HepG2 (cell line): ENCODE results near the gene LHPP. TPM values are rescaled to one million over a fixed set of nuclear protein-coding genes. Genes with fewer than 3 reads are reported as not detected.
A peak's percentile ranks its signal among the peaks of the same experiment; 100 is the strongest.

ENCODE experiments used
- ELF1 ChIP-seq: sonication (generic); formaldehyde crosslinking; IDR thresholded peaks from 2 replicates; pipeline ENCODE4 v1.4.0; 2020; ENCODE audit warnings: missing genetic modification reagents
- KDM3A ChIP-seq: IDR thresholded peaks from 2 replicates; pipeline ENCODE4 v1.6.1; 2018; ENCODE audit warnings: low read depth, missing compliant biosample characterization
- NFYC ChIP-seq: IDR thresholded peaks from 2 replicates; pipeline ENCODE4 v1.6.1; 2016; ENCODE audit warnings: missing genetic modification reagents, missing compliant biosample characterization
- NKX3-1 ChIP-seq: sonication (generic); formaldehyde crosslinking; IDR thresholded peaks from 2 replicates; pipeline ENCODE4 v1.5.0; 2020; ENCODE audit warnings: missing genetic modification reagents
- NONO ChIP-seq, 2 experiments: fragments of 450-650 bp in 1 of 2; sonication (generic) in 1 of 2; formaldehyde crosslinking in 1 of 2; IDR thresholded peaks in 1 of 2; conservative IDR thresholded peaks in 1 of 2; 2 replicates each; pipeline versions ENCODE4 v1.6.1 to v1.8.0; 2017 to 2022; ENCODE audit warnings: mild to moderate bottlenecking in 1 of 2, missing genetic modification reagents in 1 of 2, moderate library complexity in 1 of 2
- POLR2AphosphoS5 ChIP-seq: IDR thresholded peaks from 2 replicates; pipeline ENCODE4 v1.6.1; 2012; ENCODE audit warnings: low read depth, low read length
- RFXANK ChIP-seq: IDR thresholded peaks from 2 replicates; pipeline ENCODE4 v1.6.1; 2016
- SIX4 ChIP-seq: sonication (generic); formaldehyde crosslinking; IDR thresholded peaks from 2 replicates; pipeline ENCODE4 v1.4.0; 2020; ENCODE audit warnings: missing genetic modification reagents
- TBL1XR1 ChIP-seq: fragments of 150-350 bp; IDR thresholded peaks from 2 replicates; pipeline ENCODE4 v1.6.1; 2014; ENCODE audit warnings: borderline replicate concordance, low read length; ENCODE audit not compliant: partially characterized antibody
- ZNF292 ChIP-seq: sonication (generic); formaldehyde crosslinking; IDR thresholded peaks from 2 replicates; pipeline ENCODE4 v1.8.1; 2022; ENCODE audit warnings: mild to moderate bottlenecking, low read depth, missing genetic modification reagents, borderline replicate concordance
- ZNF34 ChIP-seq: sonication (generic); formaldehyde crosslinking; IDR thresholded peaks from 2 replicates; pipeline ENCODE4 v1.4.0; 2020; ENCODE audit warnings: mild to moderate bottlenecking, missing genetic modification reagents, borderline replicate concordance
- ZNF350 ChIP-seq: sonication (generic); formaldehyde crosslinking; IDR thresholded peaks from 2 replicates; pipeline ENCODE4 v1.4.0; 2020; ENCODE audit warnings: mild to moderate bottlenecking, low read depth, missing genetic modification reagents, borderline replicate concordance
- polyA plus RNA-seq, 8 experiments: library from polyadenylated mRNA; depleted of rRNA in 3 of 8; stranded (reverse) in 7 of 8; unstranded in 1 of 8; fragments of >200 nt; fragmentation: Illumina TruSeq in 4 of 8; extraction: Trizol in 4 of 8; gene quantifications; 2 replicates each; pipeline versions ENCODE4 v1.2.1 to v1.2.3, GENCODE V29; 2011 to 2016; ENCODE audit warnings: low read depth in 4 of 8, missing spikeins in 1 of 8, mixed read lengths in 1 of 8; ENCODE audit not compliant: insufficient read depth in 1 of 8
- total RNA-seq, 5 experiments: library from RNA; depleted of rRNA; stranded (reverse); fragments of >200 nt; fragmentation: Illumina TruSeq; extraction: Trizol; gene quantifications; 2 replicates each; pipeline ENCODE4 v1.2.3, GENCODE V29; 2016; ENCODE audit warnings: low read depth in 1 of 5
- TF ChIP-seq, protein P1 (sequence below): sonication (generic); formaldehyde crosslinking; IDR thresholded peaks from 2 replicates; pipeline ENCODE4 v1.4.0; 2020; ENCODE audit warnings: missing genetic modification reagents, borderline replicate concordance
- TF ChIP-seq, protein P2 (sequence below): sonication (generic); formaldehyde crosslinking; IDR thresholded peaks from 2 replicates; pipeline ENCODE4 v1.4.0; 2020; ENCODE audit warnings: missing genetic modification reagents
- TF ChIP-seq, protein P3 (sequence below): sonication (generic); formaldehyde crosslinking; IDR thresholded peaks from 2 replicates; pipeline ENCODE4 v1.5.1; 2020; ENCODE audit warnings: missing genetic modification reagents, mild to moderate bottlenecking, borderline replicate concordance
- TF ChIP-seq, protein P4 (sequence below): sonication (generic); formaldehyde crosslinking; IDR thresholded peaks from 2 replicates; pipeline ENCODE4 v1.8.0; 2022; ENCODE audit warnings: mild to moderate bottlenecking, missing genetic modification reagents, moderate library complexity
- TF ChIP-seq, protein P5 (sequence below): sonication (generic); formaldehyde crosslinking; IDR thresholded peaks from 2 replicates; pipeline ENCODE4 v1.4.0; 2020; ENCODE audit warnings: missing genetic modification reagents
- TF ChIP-seq, protein P6 (sequence below): IDR thresholded peaks from 2 replicates; pipeline ENCODE4 v1.6.1; 2016; ENCODE audit warnings: mild to moderate bottlenecking, missing biosample characterization, missing genetic modification reagents

The LHPP gene
- total and polyA plus RNA-seq, 2 of the 13 experiments (the other 11 are each of a cell fraction or from before 2014, with no cell fraction given) = 5.2 to 13.1 TPM

DNA sequence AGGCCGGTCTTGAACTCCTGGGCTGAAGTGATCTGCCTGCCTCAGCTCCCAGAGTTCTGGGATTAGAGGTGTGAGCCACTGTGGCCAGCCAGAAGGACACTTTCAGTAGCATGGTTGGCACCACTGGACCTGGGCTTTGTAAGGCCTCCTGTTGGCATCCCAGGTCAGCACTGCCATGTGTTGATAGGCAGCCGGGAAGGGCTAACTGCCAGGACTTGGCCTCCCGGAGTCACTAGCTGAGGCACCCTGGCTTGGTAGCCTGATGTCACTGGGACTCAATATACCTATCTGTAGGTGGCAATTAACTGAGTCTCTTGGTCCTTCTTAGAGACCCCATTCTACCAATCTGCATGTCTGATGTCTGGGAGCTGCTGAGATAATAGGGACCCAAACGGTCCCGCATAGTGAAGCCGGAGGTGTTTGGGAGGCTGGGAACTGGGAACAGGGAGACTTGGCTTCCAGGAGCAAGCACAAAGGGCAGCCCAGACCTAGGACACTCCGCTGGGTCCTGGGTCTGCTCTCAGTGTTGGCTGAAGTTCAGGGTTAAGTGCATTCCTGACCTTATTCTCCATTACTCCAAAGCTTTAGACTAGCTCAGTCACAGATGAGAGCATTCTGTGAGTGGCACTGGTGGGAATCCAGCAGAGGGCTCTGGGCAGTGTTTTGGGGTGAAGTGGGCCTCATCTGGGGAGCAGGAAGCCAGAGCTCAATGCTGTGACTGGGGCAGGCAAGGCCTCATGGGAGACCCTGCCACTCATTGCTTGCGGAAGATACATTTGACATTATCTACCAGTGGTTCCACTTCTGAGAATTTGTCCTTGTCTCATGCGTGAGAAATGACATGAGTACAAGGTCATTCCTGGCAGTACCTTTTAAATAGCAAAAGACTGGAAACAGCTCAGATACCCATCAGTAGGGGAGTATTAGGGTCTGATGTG lies 2.7 kb downstream of the LHPP start (continued):
- TF ChIP-seq ZNF292 (CRISPR knock-in tag) (no peak), NFYC (CRISPR knock-in tag) (no peak), NONO (IDR thresholded peaks at IDR 0.05) (no peak), NONO (CRISPR knock-in tag; conservative IDR thresholded peaks at IDR 0.05) (no peak), ZNF350 (CRISPR knock-in tag) (no peak), ZNF34 (no peak), KDM3A (CRISPR knock-in tag) (no peak), ELF1 (no peak), POLR2AphosphoS5 (no peak), RFXANK (CRISPR knock-in tag) (no peak), TBL1XR1 (peak; percentile 71), NKX3-1 (no peak), SIX4 (no peak)
- TF ChIP-seq, protein P1, sequence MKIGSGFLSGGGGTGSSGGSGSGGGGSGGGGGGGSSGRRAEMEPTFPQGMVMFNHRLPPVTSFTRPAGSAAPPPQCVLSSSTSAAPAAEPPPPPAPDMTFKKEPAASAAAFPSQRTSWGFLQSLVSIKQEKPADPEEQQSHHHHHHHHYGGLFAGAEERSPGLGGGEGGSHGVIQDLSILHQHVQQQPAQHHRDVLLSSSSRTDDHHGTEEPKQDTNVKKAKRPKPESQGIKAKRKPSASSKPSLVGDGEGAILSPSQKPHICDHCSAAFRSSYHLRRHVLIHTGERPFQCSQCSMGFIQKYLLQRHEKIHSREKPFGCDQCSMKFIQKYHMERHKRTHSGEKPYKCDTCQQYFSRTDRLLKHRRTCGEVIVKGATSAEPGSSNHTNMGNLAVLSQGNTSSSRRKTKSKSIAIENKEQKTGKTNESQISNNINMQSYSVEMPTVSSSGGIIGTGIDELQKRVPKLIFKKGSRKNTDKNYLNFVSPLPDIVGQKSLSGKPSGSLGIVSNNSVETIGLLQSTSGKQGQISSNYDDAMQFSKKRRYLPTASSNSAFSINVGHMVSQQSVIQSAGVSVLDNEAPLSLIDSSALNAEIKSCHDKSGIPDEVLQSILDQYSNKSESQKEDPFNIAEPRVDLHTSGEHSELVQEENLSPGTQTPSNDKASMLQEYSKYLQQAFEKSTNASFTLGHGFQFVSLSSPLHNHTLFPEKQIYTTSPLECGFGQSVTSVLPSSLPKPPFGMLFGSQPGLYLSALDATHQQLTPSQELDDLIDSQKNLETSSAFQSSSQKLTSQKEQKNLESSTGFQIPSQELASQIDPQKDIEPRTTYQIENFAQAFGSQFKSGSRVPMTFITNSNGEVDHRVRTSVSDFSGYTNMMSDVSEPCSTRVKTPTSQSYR (CRISPR knock-in tag) = no peak
- TF ChIP-seq, protein P2, sequence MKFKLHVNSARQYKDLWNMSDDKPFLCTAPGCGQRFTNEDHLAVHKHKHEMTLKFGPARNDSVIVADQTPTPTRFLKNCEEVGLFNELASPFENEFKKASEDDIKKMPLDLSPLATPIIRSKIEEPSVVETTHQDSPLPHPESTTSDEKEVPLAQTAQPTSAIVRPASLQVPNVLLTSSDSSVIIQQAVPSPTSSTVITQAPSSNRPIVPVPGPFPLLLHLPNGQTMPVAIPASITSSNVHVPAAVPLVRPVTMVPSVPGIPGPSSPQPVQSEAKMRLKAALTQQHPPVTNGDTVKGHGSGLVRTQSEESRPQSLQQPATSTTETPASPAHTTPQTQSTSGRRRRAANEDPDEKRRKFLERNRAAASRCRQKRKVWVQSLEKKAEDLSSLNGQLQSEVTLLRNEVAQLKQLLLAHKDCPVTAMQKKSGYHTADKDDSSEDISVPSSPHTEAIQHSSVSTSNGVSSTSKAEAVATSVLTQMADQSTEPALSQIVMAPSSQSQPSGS (CRISPR knock-in tag) = no peak
- TF ChIP-seq, protein P3, sequence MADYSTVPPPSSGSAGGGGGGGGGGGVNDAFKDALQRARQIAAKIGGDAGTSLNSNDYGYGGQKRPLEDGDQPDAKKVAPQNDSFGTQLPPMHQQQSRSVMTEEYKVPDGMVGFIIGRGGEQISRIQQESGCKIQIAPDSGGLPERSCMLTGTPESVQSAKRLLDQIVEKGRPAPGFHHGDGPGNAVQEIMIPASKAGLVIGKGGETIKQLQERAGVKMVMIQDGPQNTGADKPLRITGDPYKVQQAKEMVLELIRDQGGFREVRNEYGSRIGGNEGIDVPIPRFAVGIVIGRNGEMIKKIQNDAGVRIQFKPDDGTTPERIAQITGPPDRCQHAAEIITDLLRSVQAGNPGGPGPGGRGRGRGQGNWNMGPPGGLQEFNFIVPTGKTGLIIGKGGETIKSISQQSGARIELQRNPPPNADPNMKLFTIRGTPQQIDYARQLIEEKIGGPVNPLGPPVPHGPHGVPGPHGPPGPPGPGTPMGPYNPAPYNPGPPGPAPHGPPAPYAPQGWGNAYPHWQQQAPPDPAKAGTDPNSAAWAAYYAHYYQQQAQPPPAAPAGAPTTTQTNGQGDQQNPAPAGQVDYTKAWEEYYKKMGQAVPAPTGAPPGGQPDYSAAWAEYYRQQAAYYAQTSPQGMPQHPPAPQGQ (CRISPR knock-in tag) = no peak
- TF ChIP-seq, protein P4, sequence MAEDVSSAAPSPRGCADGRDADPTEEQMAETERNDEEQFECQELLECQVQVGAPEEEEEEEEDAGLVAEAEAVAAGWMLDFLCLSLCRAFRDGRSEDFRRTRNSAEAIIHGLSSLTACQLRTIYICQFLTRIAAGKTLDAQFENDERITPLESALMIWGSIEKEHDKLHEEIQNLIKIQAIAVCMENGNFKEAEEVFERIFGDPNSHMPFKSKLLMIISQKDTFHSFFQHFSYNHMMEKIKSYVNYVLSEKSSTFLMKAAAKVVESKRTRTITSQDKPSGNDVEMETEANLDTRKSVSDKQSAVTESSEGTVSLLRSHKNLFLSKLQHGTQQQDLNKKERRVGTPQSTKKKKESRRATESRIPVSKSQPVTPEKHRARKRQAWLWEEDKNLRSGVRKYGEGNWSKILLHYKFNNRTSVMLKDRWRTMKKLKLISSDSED (CRISPR knock-in tag) = no peak
- TF ChIP-seq, protein P5, sequence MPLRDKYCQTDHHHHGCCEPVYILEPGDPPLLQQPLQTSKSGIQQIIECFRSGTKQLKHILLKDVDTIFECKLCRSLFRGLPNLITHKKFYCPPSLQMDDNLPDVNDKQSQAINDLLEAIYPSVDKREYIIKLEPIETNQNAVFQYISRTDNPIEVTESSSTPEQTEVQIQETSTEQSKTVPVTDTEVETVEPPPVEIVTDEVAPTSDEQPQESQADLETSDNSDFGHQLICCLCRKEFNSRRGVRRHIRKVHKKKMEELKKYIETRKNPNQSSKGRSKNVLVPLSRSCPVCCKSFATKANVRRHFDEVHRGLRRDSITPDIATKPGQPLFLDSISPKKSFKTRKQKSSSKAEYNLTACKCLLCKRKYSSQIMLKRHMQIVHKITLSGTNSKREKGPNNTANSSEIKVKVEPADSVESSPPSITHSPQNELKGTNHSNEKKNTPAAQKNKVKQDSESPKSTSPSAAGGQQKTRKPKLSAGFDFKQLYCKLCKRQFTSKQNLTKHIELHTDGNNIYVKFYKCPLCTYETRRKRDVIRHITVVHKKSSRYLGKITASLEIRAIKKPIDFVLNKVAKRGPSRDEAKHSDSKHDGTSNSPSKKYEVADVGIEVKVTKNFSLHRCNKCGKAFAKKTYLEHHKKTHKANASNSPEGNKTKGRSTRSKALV (CRISPR knock-in tag) = no peak
- TF ChIP-seq, protein P6, sequence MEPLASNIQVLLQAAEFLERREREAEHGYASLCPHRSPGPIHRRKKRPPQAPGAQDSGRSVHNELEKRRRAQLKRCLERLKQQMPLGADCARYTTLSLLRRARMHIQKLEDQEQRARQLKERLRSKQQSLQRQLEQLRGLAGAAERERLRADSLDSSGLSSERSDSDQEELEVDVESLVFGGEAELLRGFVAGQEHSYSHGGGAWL (CRISPR knock-in tag) = no peak
